Mucosa of descending colon (tissue), 3 donors: ENCODE results near the gene PTH1R. TPM values are rescaled to one million over a fixed set of nuclear protein-coding genes. Genes with fewer than 3 reads are reported as not detected.
A peak's percentile ranks its signal among the peaks of the same experiment; 100 is the strongest.

Experiments used
- ATAC-seq: fragments of 200-7000 bp; cut with Tn5 transposase; one replicate; pipeline ENCODE4 v1.9.1; 2020; ENCODE audit warnings: mild to moderate bottlenecking, moderate library complexity
- DNase-seq, 3 donors: peaks; one replicate each; pipeline ENCODE4 v3.0.0-alpha.2; 2020
- H3K36me3 ChIP-seq: fragments of 200-600 bp; one replicate; pipeline ENCODE4 v1.8.0; 2021; ENCODE audit warnings: low read depth, mild to moderate bottlenecking
- H3K4me1 ChIP-seq: fragments of 200-600 bp; one replicate; pipeline ENCODE4 v1.8.0; 2021; ENCODE audit warnings: low read depth, mild to moderate bottlenecking
- H3K4me3 ChIP-seq: fragments of 200-600 bp; one replicate; pipeline ENCODE4 v1.8.0; 2021; ENCODE audit warnings: mild to moderate bottlenecking
- H3K9me3 ChIP-seq: fragments of 200-600 bp; one replicate; pipeline ENCODE4 v1.8.0; 2021; ENCODE audit warnings: mild to moderate bottlenecking
- CTCF ChIP-seq: fragments of 200-600 bp; IDR thresholded peaks from one replicate; pipeline ENCODE4 v1.8.0; 2022; ENCODE audit warnings: antibody characterized with exemption, mild to moderate bottlenecking
- intact Hi-C, 2 donors: fragments of 100-400 bp; cut with DNase I in 1 of 2; cut with micrococcal nuclease in 1 of 2; formaldehyde crosslinking; loops; one replicate each; pipeline versions ENCODE4 v1.11.0 to v1.11.1; 2022; cut with DNase I, micrococcal nuclease
- total RNA-seq, 3 donors: library from RNA; stranded (reverse); fragmentation: NEBNext Ultra II Directional in 2 of 3; extraction: Animal tissue kit (Norgen Biotek cat#: 25700) in 2 of 3; gene quantifications; one replicate each; pipeline versions ENCODE4 v1.2.1 to v1.2.4, GENCODE V29; 2021 to 2023
- donor health status: DM: no; HTN: no; CAD: no; lungs with moderate emphysema.
- donor health status: DM: no; HTN: no; CAD: no.
- donor health status: DM: no; HTN: yes; CAD: no.

The PTH1R gene
- total RNA-seq, 3 donors from 2014 or later: 0.87 to 4.6 (median 1.9) TPM

DNA sequence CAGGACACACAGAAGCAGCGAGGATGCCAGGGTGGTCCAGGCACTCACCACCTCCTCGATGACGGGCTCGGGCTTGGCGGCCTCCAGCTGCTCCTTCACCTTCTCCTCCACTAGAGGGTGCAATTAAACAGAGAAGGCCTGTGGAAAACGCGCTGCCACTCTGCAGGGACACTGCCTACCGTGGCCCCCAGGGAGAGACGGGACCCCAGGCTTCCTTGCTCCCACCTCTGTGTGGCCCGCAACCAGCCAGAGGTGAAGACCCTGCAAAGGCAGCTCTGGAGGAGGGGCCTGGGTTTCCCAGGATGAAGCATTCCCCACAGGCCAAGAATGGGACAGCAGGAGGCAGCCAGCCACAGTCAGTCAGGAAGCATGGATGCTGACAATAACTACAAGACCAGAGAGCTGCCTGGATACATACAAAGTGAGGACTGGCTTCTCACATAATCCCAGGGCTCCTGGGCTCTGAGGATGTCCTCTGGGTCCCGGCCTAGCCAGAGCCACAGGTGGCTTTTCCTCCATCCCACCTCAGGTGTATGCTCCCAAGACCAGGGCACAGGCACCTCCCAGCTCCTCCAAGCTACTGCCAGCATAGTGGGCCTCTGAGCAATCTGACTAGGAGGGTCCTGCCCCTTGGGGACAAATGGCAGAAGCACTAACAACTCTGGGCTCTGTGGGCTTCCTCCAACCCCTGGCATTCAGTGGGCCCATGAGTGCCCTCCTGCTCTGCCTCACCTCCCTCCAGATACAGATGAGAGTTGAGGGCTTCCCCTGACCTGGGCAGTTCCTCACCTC lies 46.2 kb downstream of the PTH1R start:
- no peak overlapping the region for H3K4me3 ChIP-seq
- H3K4me1 ChIP-seq: peaks cover 22% of the 10 kb centered on the region
- no peaks in the 10 kb centered on the region for H3K9me3 ChIP-seq
- H3K36me3 ChIP-seq: no peaks in the 10 kb centered on the region
- ATAC-seq (peak; percentile 67), DNase-seq (peak in 2 of 3 donors; percentile 47 to 60)
- intact Hi-C loops: loop anchor here in 1 of 2 donors (5.0 kb wide), 1 partner anchor 74 kb away; no protein-coding TSS in a partner anchor
- TF ChIP-seq CTCF: peak; percentile 25

DNA sequence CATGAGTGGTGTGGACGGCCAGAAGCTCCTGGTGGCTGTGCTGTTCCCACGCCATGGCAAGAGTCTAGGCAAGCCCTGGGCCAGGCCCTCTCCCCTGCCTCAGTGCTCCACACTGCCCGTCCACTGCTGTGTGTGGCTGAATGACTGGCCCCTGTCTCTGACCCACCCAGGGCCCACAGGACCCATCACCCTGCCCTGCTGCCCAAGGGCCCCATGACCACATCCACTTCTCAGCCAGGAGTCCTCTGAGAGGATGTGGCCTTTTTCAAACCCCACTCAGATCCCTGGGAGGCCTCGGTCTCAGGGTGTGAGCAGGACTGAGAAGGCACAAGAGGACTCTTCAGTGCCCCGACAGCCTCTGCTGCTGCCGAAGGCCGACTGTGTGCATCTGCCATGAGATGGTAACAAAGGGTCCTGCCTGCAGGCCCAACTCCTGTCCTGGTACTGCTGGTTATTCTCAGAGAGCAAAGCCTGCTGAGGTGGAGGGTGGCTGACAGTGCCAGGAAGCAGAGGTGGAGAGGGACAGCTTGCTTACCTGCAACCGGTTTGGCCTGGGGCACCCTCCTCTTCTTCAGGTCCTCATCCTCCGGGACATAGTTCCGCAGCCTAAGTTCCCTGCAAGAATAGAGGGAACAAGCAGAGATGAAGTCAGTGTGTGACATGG lies 47.5 kb downstream of the PTH1R start:
- DNase-seq (peak in 2 of 3 donors; percentile 23 to 42), ATAC-seq (no peak)
- Histone ChIP-seq H3K9me3 (no peaks in the 10 kb centered on the region), H3K36me3 (no peaks in the 10 kb centered on the region), H3K4me1 (peaks cover 32% of the 10 kb centered on the region), H3K4me3 (no peak overlapping the region)
- intact Hi-C loops: loop anchor here (5.0 kb wide), 1 partner anchor 72 kb away; no protein-coding TSS in a partner anchor
- TF ChIP-seq CTCF: no peak

GRCh38 chr3:46925585-46925934 lies 48.0 kb downstream of the PTH1R start:
- Histone ChIP-seq H3K4me1 (peaks cover 38% of the 10 kb centered on the region), H3K4me3 (no peak overlapping the region), H3K36me3 (no peaks in the 10 kb centered on the region), H3K9me3 (no peaks in the 10 kb centered on the region)
- DNase-seq (peak in 2 of 3 donors; percentile 12 to 34), ATAC-seq (no peak)
- TF ChIP-seq CTCF: no peak
- intact Hi-C loops: loop anchor here in 1 of 2 donors (5.0 kb wide), 1 partner anchor 72 kb away; no protein-coding TSS in a partner anchor

DNA sequence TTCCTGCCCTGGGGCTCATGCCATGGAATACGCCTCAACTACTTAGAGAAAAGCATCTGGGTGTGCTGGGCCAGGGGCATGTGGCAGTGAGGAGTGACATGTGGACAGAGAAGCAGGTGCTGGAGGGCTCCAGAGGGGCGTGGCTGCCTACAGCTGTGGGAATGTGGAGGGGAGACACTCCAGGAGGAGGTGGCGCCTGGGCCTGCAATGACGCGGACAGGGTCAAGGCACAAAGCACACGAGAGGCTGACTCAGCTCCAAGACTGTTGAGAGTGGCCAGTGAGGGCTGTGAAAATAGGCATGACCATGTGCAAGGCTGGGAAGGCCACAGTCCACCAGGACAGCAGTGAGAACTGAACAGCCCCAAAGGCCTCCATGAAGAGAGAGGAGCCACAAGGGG lies 48.5 kb downstream of the PTH1R start:
- Histone ChIP-seq H3K9me3 (no peaks in the 10 kb centered on the region), H3K4me1 (peaks cover 42% of the 10 kb centered on the region), H3K36me3 (no peaks in the 10 kb centered on the region), H3K4me3 (no peak overlapping the region)
- intact Hi-C loops: loop anchor here in 1 of 2 donors (5.0 kb wide), 1 partner anchor 71 kb away; no protein-coding TSS in a partner anchor
- ATAC-seq (no peak), DNase-seq (peak in 2 of 3 donors; percentile 45 to 64)
- TF ChIP-seq CTCF: no peak

GRCh38 chr3:46926447-46926846 lies 48.9 kb downstream of the PTH1R start:
- intact Hi-C loops: loop anchor here in 1 of 2 donors (5.0 kb wide), 1 partner anchor 71 kb away; no protein-coding TSS in a partner anchor
- Histone ChIP-seq H3K4me1 (peaks cover 46% of the 10 kb centered on the region), H3K36me3 (no peaks in the 10 kb centered on the region), H3K4me3 (no peak overlapping the region), H3K9me3 (no peaks in the 10 kb centered on the region)
- DNase-seq (peak in 2 of 3 donors; percentile 29 to 48), ATAC-seq (no peak)
- TF ChIP-seq CTCF: no peak
